HEK293T (cell line): Measurements from ENCODE around the gene RUFY2.

ENCODE experiments used
- ARNT ChIP-seq: fragments of 450-650 bp; IDR thresholded peaks from 2 replicates; pipeline ENCODE4 v1.6.1; 2017; ENCODE audit warnings: mild to moderate bottlenecking
- BHLHE40 ChIP-seq: fragments of 450-650 bp; IDR thresholded peaks from 2 replicates; pipeline ENCODE4 v1.6.1; 2016; ENCODE audit warnings: mild to moderate bottlenecking, moderate library complexity, borderline replicate concordance
- ELF4 ChIP-seq: fragments of 450-650 bp; IDR thresholded peaks from 2 replicates; pipeline ENCODE4 v1.6.1; 2017; ENCODE audit warnings: antibody characterized with exemption
- FOXA1 ChIP-seq: fragments of 450-650 bp; IDR thresholded peaks from 2 replicates; pipeline ENCODE4 v1.6.1; 2016; ENCODE audit warnings: mild to moderate bottlenecking
- FOXK2 ChIP-seq: fragments of 450-650 bp; IDR thresholded peaks from 2 replicates; pipeline ENCODE4 v1.6.1; 2016; ENCODE audit warnings: mild to moderate bottlenecking
- FOXM1 ChIP-seq: fragments of 450-650 bp; IDR thresholded peaks from 2 replicates; pipeline ENCODE4 v1.6.1; 2017; ENCODE audit warnings: mild to moderate bottlenecking, borderline replicate concordance
- HDGF ChIP-seq: fragments of 450-650 bp; IDR thresholded peaks from 2 replicates; pipeline ENCODE4 v1.6.1; 2017; ENCODE audit warnings: antibody characterized with exemption, borderline replicate concordance
- L3MBTL2 ChIP-seq: fragments of 450-650 bp; conservative IDR thresholded peaks from 2 replicates; pipeline ENCODE4 v1.6.1; 2016; ENCODE audit warnings: mild to moderate bottlenecking
- NFRKB ChIP-seq: fragments of 450-650 bp; IDR thresholded peaks from 2 replicates; pipeline ENCODE4 v1.6.1; 2016; ENCODE audit warnings: mild to moderate bottlenecking, moderate library complexity
- SP1 ChIP-seq: fragments of 450-650 bp; IDR thresholded peaks from 2 replicates; pipeline ENCODE4 v1.6.1; 2017
- SUZ12 ChIP-seq: fragments of 450-650 bp; IDR thresholded peaks from 2 replicates; pipeline ENCODE4 v1.6.1; 2016; ENCODE audit warnings: mild to moderate bottlenecking
- TARDBP ChIP-seq: fragments of 450-650 bp; IDR thresholded peaks from 2 replicates; pipeline ENCODE4 v1.6.1; 2016
- ZNF384 ChIP-seq: fragments of 450-650 bp; IDR thresholded peaks from 2 replicates; pipeline ENCODE4 v1.6.1; 2016
- TF ChIP-seq, protein P1 (sequence below): fragments of 450-650 bp; IDR thresholded peaks from 2 replicates; pipeline ENCODE4 v1.6.1; 2016

GRCh38 chr10:68302503-68302823, 104.6 kb downstream of the RUFY2 start:
- no peak for TF ChIP-seq NFRKB
- no peak for TF ChIP-seq FOXK2
- TF ChIP-seq FOXA1, result no peak
- no peak for TF ChIP-seq ZNF384
- TF ChIP-seq FOXM1, result no peak
- TF ChIP-seq SUZ12, result no peak
- TF ChIP-seq SP1, result no peak
- TF ChIP-seq, protein P1, sequence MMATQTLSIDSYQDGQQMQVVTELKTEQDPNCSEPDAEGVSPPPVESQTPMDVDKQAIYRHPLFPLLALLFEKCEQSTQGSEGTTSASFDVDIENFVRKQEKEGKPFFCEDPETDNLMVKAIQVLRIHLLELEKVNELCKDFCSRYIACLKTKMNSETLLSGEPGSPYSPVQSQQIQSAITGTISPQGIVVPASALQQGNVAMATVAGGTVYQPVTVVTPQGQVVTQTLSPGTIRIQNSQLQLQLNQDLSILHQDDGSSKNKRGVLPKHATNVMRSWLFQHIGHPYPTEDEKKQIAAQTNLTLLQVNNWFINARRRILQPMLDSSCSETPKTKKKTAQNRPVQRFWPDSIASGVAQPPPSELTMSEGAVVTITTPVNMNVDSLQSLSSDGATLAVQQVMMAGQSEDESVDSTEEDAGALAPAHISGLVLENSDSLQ, result no peak
- TF ChIP-seq HDGF, result no peak
- TF ChIP-seq TARDBP, result no peak
- TF ChIP-seq ARNT, result no peak
- TF ChIP-seq L3MBTL2, result no peak
- TF ChIP-seq ELF4, result no peak
- no peak for TF ChIP-seq BHLHE40
